Stimulated activated CD8-positive, alpha-beta memory T cell treated with anti-CD3 and anti-CD28 coated beads, Interleukin-15, amount 100 ng/mL, for 1 hour (primary cell): Measurements from ENCODE around the gene BICD1.

Experiments
- DNase-seq: peaks from one replicate; pipeline ENCODE4 v3.0.0-alpha.2; 2020; ENCODE audit warnings: low read depth

Gene BICD1

DNA sequence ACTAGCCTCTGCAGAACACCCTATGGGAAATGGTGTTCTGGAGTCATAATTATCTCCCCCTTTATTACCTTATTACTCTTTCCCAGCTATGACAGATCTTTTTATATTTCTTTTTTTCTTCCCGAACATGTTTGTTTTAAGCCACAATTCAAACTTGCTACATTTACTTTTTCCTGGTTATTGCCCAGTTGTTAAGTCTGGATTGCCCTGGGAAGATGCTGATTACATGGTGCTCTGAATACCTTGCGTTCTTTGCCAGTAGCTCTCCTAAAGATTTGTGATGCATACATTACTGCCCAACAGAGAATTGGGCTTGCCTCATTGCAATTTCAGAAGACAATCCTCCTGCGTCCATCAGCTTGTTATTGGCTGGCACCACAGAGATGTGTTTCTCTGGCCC is 174.5 kb downstream of the BICD1 start:
- DNase-seq = no peak

GRCh38 chr12:32284561-32284960 is 177.9 kb downstream of the BICD1 start:
- DNase-seq = no peak

- no peak for DNase-seq
Measured at GRCh38 chr12:32285021-32285420, 178.4 kb downstream of the BICD1 start.

DNA sequence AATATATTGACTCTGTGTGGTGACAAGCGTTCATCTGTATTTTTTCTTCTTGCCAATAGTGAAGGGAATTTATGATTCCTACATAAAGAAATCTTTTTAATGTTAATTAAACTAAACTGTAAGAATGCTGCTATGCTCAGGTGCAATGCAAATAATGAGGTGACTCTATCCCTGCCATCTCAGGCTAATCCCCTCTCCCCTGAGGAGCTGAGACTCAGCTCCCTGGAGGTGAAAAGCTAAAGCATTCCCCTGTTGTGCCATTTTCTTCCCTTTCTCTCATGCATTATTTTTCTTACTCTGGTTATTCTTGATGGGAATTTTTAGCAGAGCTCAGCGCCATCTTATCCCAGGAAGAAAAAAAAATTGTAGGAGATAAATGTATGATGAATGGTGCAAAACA is 178.8 kb downstream of the BICD1 start:
- DNase-seq = no peak

DNA sequence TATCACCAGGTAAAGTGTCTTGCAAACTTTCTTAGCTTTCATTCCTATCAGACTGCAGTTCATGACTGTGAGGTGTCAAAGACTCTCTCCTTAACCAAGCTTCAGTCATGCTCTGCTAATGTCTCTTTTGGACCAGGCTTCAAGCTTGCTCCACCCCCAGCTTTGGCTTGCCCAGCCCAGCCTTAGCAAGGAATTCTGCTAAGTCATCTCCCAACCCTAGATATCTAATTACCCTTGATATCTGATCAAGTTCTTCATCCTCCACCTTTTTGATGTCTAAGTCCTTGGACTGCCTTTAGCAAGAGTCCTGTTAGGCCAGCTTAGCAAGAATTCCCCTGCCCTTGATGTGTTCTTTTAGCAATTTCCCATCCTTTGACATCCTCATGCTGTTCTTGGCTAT is 183.8 kb downstream of the BICD1 start:
- DNase-seq = no peak

- no peak for DNase-seq
Measured at GRCh38 chr12:32292151-32292550, 185.5 kb downstream of the BICD1 start.

DNA sequence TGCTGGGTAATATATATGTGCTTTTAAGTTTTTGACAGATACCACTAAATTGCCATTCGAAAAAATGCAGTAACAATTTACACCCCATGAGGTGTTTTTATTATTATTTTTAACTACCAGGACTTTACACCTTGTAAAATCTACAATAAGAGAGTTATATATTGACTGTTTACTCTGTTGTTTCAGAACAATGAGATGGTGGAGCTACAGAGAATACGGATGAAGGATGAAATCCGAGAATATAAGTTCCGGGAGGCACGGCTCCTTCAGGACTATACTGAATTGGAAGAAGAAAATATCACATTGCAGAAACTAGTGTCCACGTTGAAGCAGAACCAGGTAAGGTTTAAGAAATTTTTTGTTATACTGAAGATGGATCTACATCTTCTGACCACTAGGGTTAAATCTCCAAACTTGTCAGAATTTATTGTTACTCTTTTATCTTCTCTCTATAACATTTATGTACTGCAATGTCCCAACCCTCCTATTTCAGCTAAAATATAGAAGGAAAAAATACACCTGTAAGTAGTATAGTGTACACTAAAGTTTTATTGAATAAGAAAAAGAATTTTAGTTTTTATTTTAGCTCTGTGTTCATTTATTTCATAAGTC is 187.3 kb downstream of the BICD1 start:
- DNase-seq = no peak

GRCh38 chr12:32296567-32296966 is 189.9 kb downstream of the BICD1 start:
- no peak for DNase-seq

GRCh38 chr12:32298917-32299316 is 192.3 kb downstream of the BICD1 start:
- no peak for DNase-seq

- no peak for DNase-seq
Measured at GRCh38 chr12:32301216-32301615, 194.6 kb downstream of the BICD1 start.

DNA sequence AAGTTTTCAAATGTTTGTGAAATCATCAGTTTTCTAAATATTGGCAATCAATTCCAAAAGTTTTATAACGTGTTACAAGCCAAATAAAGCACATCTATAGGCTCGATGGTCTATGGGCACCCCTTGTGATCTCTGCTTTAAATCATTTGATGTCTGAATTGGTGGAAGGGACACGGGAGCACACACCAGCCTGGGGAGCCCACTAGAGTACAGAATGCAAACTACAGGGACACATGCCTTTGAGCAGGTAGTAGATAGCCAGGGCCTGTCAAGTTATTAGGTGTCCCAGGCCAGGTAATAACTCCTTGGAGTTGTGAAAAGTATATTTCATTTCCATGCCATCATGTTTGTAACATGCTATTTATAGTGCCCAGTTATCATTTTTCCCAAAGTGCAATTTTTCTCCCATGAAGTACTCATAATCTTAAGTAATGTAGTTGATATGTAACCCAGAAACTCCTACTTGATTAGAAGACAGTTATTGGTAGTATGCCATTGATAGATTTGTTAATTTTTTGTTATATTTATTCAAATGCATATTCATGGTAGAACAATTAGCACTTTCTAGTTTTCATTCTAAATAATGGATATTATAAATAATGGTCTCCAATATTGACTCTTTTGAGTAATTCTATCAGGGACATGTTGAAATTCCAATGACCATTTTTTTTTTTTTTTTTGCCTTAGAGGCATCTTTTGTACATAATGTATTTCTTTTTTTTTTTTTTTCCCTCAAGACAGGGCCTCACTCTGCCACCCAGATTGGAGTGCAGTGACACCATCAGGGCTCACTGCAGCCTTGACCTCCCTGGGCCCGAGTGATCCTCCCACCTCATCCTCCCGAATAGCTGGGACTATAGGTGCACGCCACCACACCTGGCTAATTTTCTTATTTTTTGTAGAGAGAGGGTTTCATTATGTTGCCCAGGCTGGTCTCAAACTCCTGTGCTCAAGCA is 195.8 kb downstream of the BICD1 start:
- no peak for DNase-seq

DNA sequence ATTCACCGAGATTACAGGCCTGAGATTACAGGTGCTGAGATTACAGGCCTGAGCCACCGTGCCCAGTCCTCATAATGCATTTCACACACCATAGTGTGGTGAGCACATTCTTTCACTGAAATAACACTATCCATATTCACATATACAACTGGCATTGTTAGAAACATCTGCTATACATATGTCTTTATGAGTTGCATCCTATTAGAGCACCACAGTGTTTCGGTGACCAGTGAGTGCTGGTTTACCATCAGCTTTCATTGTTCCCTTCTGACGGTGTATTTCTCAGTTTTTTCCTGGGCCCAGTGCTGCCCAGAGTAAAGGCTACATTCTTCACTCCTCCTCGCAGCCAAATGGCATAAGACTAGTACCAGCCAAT is 196.5 kb downstream of the BICD1 start:
- DNase-seq = no peak

DNA sequence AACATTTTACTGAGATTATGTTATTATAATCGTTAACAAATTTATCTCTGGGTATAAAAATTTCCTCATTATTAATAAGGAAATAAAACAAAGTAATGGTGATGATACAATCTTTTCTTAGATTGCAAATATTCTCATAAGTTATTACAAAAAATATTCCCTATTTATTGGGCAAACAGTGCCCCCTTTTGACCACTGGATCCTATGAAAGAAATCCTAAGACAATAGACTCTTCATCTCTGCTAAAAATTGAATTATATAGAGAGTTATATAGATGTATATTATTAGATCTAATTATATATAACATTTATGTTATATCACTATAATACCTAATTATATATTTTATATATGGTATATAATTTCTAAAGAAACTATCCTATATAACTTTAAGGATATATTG is 198.5 kb downstream of the BICD1 start:
- no peak for DNase-seq

DNA sequence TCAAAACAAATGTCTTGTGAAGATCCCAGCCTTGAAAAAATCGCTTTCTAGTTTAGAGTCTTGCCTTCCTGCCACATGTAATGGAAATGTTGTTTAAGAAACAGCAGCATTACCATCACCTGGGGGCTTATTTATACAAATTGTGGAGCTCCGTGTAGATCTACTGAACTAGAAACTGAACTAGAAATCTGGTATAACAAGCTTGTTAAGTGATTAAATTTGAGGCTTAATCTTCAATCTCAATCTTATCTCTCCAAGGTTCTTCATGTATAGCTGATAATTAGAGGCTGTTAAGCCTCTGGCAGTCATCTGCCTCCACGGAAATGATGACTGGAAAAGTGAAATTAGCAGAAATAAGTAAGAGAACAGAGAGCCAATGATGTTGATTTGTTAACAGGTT is 200.7 kb downstream of the BICD1 start:
- DNase-seq = no peak

DNA sequence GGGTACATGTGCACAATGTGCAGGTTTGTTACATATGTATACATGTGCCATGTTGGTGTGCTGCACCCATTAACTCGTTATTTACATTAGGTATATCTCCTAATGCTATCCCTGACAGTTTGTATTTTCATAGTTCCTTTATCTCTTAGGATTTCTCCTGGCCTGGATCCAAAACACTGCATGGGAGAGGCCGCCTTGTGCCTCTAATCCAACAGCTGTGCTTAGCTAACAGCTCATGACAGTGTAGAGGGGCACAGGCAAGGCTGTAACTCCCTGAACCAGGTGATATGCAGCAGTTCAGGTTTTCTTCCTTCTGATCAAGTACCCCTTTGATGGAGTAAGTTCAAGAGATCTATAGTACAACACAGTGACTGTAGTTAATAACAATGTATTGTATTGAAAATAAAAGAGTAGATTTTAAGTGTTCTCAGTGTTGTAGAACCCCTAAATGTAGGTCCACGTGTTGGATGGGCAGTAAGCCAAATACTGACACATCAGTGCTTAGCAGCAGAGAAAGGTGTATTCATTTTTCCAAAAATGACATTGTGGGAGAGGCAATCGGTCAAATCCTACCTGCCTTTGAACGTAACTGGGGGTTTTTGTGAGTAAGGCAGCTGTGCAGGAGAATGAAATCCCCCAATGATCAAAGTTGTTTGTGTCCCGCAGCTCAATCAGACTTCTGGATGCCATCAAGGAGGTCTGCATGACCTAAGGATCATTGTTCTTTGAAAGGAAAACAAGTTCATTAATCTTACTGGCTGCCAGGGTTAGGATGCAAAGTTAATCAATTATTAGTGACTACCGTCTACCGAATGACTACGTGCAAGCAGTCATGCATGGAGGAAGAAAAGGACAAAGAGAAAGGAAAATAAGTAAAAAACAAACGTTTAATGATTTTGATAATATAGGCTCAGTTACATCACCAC is 203.4 kb downstream of the BICD1 start:
- no peak for DNase-seq

- DNase-seq = no peak
Measured at GRCh38 chr12:32312049-32312670, 205.5 kb downstream of the BICD1 start.

DNA sequence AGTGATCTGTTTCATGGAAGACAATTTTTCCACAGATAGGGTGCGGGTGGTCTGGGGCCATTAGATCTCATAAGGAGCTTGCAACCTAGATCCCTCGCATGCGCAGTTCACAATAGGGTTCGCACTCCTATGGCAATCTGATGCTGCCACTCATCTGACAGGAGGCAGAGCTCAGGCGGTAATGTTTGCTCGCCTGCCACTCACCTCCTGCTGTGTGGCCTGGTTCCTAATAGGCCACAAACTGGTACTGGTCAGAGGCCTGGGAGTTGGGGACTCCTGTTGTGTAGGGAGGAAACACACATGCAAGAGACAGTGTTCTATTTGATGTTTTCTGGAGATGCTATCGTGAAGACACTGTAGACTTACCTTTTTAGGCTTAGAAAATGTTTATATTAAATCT is 215.7 kb downstream of the BICD1 start:
- DNase-seq = no peak

- DNase-seq = no peak
Measured at GRCh38 chr12:32331133-32331532, 224.5 kb downstream of the BICD1 start.

- DNase-seq = no peak
Measured at GRCh38 chr12:32332446-32332845, 225.8 kb downstream of the BICD1 start.

GRCh38 chr12:32334371-32334777 is 227.7 kb downstream of the BICD1 start:
- no peak for DNase-seq

GRCh38 chr12:32336261-32336660 is 229.6 kb downstream of the BICD1 start:
- DNase-seq = no peak

DNA sequence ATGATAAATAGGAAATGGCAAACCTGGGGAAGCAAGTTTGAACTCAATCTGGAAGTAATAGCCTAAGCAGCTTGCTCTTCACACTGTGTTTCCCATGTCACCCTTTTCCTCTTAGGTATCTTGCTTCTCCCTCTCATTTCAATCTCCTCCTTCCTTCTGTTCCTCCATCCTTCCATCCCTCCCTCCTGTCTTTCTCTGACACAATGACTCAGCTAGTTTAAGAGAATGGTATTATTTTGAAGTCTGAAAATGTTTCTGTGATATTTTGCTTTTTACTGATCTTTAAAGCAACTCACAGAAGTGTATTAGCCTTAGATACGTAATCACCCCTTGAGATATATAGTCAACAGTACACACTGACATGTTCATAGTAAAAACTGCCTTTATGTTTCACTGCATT is 236.8 kb downstream of the BICD1 start:
- DNase-seq = no peak
